ENCODE measurements around the gene CDC34.

Gene CDC34

DNA sequence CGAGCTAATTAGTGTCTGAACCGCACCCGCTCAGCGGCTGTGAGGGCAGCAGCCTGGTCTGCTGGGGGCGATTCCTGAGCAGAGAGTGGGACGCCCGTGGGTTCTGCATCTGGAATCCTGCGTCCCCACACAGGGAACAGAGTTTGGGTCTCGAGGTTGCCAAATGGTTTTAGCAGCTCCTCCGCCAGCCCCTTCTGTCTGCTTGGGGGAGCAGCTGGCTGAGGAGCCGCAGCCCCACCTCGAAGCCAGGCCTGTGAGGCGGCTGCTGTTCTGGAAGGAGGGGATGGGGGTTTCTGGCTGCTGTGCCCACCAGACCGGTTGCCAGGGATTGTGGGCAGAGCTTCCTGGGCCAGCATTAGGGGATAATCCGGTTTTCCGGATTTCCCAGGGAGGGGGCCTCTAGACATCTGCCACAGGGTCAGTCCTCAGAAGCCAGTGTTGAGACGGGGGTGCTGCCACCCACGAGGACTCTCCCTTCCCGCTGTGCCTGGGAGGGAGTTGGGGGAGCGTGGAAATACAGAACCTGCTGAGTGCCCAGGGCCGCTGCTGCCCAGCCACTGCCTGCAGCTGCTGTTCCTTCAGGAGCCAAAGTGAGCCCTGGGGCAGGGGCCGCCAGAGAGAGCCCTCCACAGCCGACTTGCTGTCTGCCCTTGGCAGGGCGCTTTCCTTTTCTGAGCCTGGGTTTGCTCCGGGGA is 2.0 kb downstream of the CDC34 start:
- H4K20me1 ChIP-seq (ENCODE audit: insufficient read depth, low read length): peaks cover 21% of the 10 kb centered on the region
- TF ChIP-seq CTCF (IDR thresholded peaks at IDR 0.05; ENCODE audit: low read depth, low read length): no peak
- peak overlapping the region; percentile 69 for H3K4me2 ChIP-seq (ENCODE audit: low read length)
- H3K9me3 ChIP-seq (ENCODE audit: insufficient read depth, low read length): no peaks in the 10 kb centered on the region
- no peak overlapping the region for H2AFZ ChIP-seq (ENCODE audit: low read depth, low read length)
- peak overlapping the region; percentile 93 for H3K4me3 ChIP-seq (ENCODE audit: low read length)
- H3K4me1 ChIP-seq (ENCODE audit: low read length): peaks cover 11% of the 10 kb centered on the region
- H3K27ac ChIP-seq (ENCODE audit: low read length): no peak overlapping the region
- no peaks in the 10 kb centered on the region for H3K27me3 ChIP-seq (ENCODE audit: low read depth, low read length)
- H3K79me2 ChIP-seq (ENCODE audit: low read length): peaks cover 41% of the 10 kb centered on the region
- H3K36me3 ChIP-seq (replicated peaks; ENCODE audit: low read depth, low read length): peaks cover 14% of the 10 kb centered on the region
- H3K9ac ChIP-seq (ENCODE audit: low read length): peak overlapping the region; percentile 87; the same call in 1 of the 2 replicates

DNA sequence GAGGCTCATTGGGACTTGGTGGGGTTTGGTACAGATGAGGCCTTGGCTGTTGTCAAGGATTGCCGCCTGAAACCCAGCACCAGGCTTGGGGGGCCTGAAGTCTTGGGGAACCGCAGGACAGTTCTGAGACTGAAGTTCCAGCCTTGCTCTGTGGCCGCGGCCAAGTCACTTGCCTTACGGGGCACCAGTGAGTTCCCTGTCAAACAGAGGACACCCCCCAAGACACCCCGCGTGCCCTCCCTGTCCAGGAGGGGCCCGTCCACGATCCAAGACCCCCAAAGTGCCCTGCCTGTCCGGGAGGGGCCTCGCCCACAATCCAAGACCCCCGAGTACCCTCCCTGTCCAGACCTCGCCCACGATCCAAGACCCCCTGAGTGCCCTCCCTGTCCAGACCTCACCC is 2.5 kb downstream of the CDC34 start:
- no peak overlapping the region for H2AFZ ChIP-seq (ENCODE audit: low read depth, low read length)
- no peak overlapping the region for H3K27ac ChIP-seq (ENCODE audit: low read length)
- no peak overlapping the region for H3K4me3 ChIP-seq (ENCODE audit: low read length)
- peaks cover 11% of the 10 kb centered on the region for H3K4me1 ChIP-seq (ENCODE audit: low read length)
- peaks cover 17% of the 10 kb centered on the region for H3K36me3 ChIP-seq (replicated peaks; ENCODE audit: low read depth, low read length)
- 0 out of 2 replicates have a peak overlapping the region, but pooled peaks have one; percentile 69 for H3K4me2 ChIP-seq (ENCODE audit: low read length)
- peaks cover 41% of the 10 kb centered on the region for H3K79me2 ChIP-seq (ENCODE audit: low read length)
- no peaks in the 10 kb centered on the region for H3K9me3 ChIP-seq (ENCODE audit: insufficient read depth, low read length)
- H3K27me3 ChIP-seq (ENCODE audit: low read depth, low read length): no peaks in the 10 kb centered on the region
- no peak overlapping the region for H3K9ac ChIP-seq (ENCODE audit: low read length)
- peaks cover 21% of the 10 kb centered on the region for H4K20me1 ChIP-seq (ENCODE audit: insufficient read depth, low read length)
- TF ChIP-seq CTCF (IDR thresholded peaks at IDR 0.05; ENCODE audit: low read depth, low read length) (no peak), EZH2phosphoT487 (IDR thresholded peaks at IDR 0.05; ENCODE audit: low read depth) (no peak)

- peaks cover 17% of the 10 kb centered on the region for H3K36me3 ChIP-seq (replicated peaks; ENCODE audit: low read depth, low read length)
- peaks cover 21% of the 10 kb centered on the region for H4K20me1 ChIP-seq (ENCODE audit: insufficient read depth, low read length)
- no peaks in the 10 kb centered on the region for H3K27me3 ChIP-seq (ENCODE audit: low read depth, low read length)
- no peak overlapping the region for H3K4me2 ChIP-seq (ENCODE audit: low read length)
- no peak overlapping the region for H3K4me3 ChIP-seq (ENCODE audit: low read length)
- no peak overlapping the region for H3K27ac ChIP-seq (ENCODE audit: low read length)
- no peak for TF ChIP-seq CTCF (IDR thresholded peaks at IDR 0.05; ENCODE audit: low read depth, low read length)
- TF ChIP-seq EZH2phosphoT487 (IDR thresholded peaks at IDR 0.05; ENCODE audit: low read depth): no peak
- H3K79me2 ChIP-seq (ENCODE audit: low read length): peaks cover 41% of the 10 kb centered on the region
- H3K9me3 ChIP-seq (ENCODE audit: insufficient read depth, low read length): no peaks in the 10 kb centered on the region
- peaks cover 11% of the 10 kb centered on the region for H3K4me1 ChIP-seq (ENCODE audit: low read length)
- no peak overlapping the region for H3K9ac ChIP-seq (ENCODE audit: low read length)
- H2AFZ ChIP-seq (ENCODE audit: low read depth, low read length): no peak overlapping the region
Observed at GRCh38 chr19:535017-535835, 3.7 kb downstream of the CDC34 start.

Measured in OCI-LY3 (cell line).